ENCODE results near the gene SLC17A7.

Gene SLC17A7

GRCh38 chr19:49441210-49441959 is at the start of gene SLC17A7:
TSS of gene SLC17A7 (minus strand) at chr19:49441527. CDS start at chr19:49441379, 148 bp downstream.
- no peaks in the 10 kb centered on the region for H3K9me3 Mint-ChIP-seq
- H3K36me3 Mint-ChIP-seq (ENCODE audit: low read depth): peaks cover 5% of the 10 kb centered on the region
- H3K27ac Mint-ChIP-seq: peak within 1 kb of the TSS; percentile 34
- peaks cover 59% of the 10 kb centered on the region for H3K27me3 Mint-ChIP-seq
- peak within 1 kb of the TSS; percentile 76 for H3K4me3 Mint-ChIP-seq
- H3K4me1 Mint-ChIP-seq (ENCODE audit: low read depth): peaks cover 38% of the 10 kb centered on the region

GRCh38 chr19:49490287-49491029 is 49.1 kb upstream of the SLC17A7 start:
- Mint-ChIP-seq H3K36me3 (ENCODE audit: low read depth) (peaks cover 69% of the 10 kb centered on the region), H3K27ac (peak overlapping the region; percentile 100), H3K4me1 (ENCODE audit: low read depth) (peaks cover 66% of the 10 kb centered on the region), H3K4me3 (peak overlapping the region; percentile 100), H3K27me3 (peaks cover 6% of the 10 kb centered on the region), H3K9me3 (no peaks in the 10 kb centered on the region)

GRCh38 chr19:49489601-49490167 is 48.4 kb upstream of the SLC17A7 start:
- H3K27ac Mint-ChIP-seq: peak overlapping the region; percentile 100
- H3K36me3 Mint-ChIP-seq (ENCODE audit: low read depth): peaks cover 70% of the 10 kb centered on the region
- H3K4me1 Mint-ChIP-seq (ENCODE audit: low read depth): peaks cover 61% of the 10 kb centered on the region

GRCh38 chr19:49488863-49489537 is 47.7 kb upstream of the SLC17A7 start:
- peaks cover 70% of the 10 kb centered on the region for H3K36me3 Mint-ChIP-seq (ENCODE audit: low read depth)
- H3K27ac Mint-ChIP-seq: peak overlapping the region; percentile 100
- no peaks in the 10 kb centered on the region for H3K9me3 Mint-ChIP-seq
- peaks cover 6% of the 10 kb centered on the region for H3K27me3 Mint-ChIP-seq
- H3K4me1 Mint-ChIP-seq (ENCODE audit: low read depth): peaks cover 61% of the 10 kb centered on the region
- peak overlapping the region; percentile 100 for H3K4me3 Mint-ChIP-seq

More at GRCh38 chr19:49489601-49490167, 48.4 kb upstream of the SLC17A7 start:
- Mint-ChIP-seq H3K27me3 (peaks cover 6% of the 10 kb centered on the region), H3K4me3 (peak overlapping the region; percentile 100), H3K9me3 (no peaks in the 10 kb centered on the region)

GRCh38 chr19:49488046-49488862 is 46.9 kb upstream of the SLC17A7 start:
- Mint-ChIP-seq H3K4me3 (peak overlapping the region; percentile 100), H3K9me3 (no peaks in the 10 kb centered on the region), H3K27ac (peak overlapping the region; percentile 100), H3K36me3 (ENCODE audit: low read depth) (peaks cover 75% of the 10 kb centered on the region), H3K4me1 (ENCODE audit: low read depth) (peaks cover 63% of the 10 kb centered on the region), H3K27me3 (peaks cover 6% of the 10 kb centered on the region)

GRCh38 chr19:49487277-49488045 is 46.1 kb upstream of the SLC17A7 start, which contains the start of gene RPL13A:
TSS of gene RPL13A (plus strand) at chr19:49487608. CDS start at chr19:49487630, 22 bp downstream.
- Mint-ChIP-seq H3K36me3 (ENCODE audit: low read depth) (peaks cover 69% of the 10 kb centered on the region), H3K4me3 (peak within 1 kb of the TSS; percentile 100), H3K27ac (peak within 1 kb of the TSS; percentile 100), H3K27me3 (peaks cover 6% of the 10 kb centered on the region), H3K9me3 (no peaks in the 10 kb centered on the region), H3K4me1 (ENCODE audit: low read depth) (peaks cover 57% of the 10 kb centered on the region)

- H3K27me3 Mint-ChIP-seq: peaks cover 6% of the 10 kb centered on the region
- no peaks in the 10 kb centered on the region for H3K9me3 Mint-ChIP-seq
- H3K4me1 Mint-ChIP-seq (ENCODE audit: low read depth): peaks cover 51% of the 10 kb centered on the region
- peaks cover 63% of the 10 kb centered on the region for H3K36me3 Mint-ChIP-seq (ENCODE audit: low read depth)
- H3K4me3 Mint-ChIP-seq: peak overlapping the region; percentile 100
- H3K27ac Mint-ChIP-seq: peak overlapping the region; percentile 100
Observed at GRCh38 chr19:49486710-49487276, 45.5 kb upstream of the SLC17A7 start.

- H3K27ac Mint-ChIP-seq: peak overlapping the region; percentile 87
- peak overlapping the region; percentile 100 for H3K4me3 Mint-ChIP-seq
- peaks cover 6% of the 10 kb centered on the region for H3K27me3 Mint-ChIP-seq
- H3K36me3 Mint-ChIP-seq (ENCODE audit: low read depth): peaks cover 58% of the 10 kb centered on the region
- H3K9me3 Mint-ChIP-seq: no peaks in the 10 kb centered on the region
- H3K4me1 Mint-ChIP-seq (ENCODE audit: low read depth): peaks cover 46% of the 10 kb centered on the region
Observed at GRCh38 chr19:49486232-49486631, 44.9 kb upstream of the SLC17A7 start.

- Mint-ChIP-seq H3K27me3 (no peaks in the 10 kb centered on the region), H3K4me3 (no peak overlapping the region), H3K36me3 (ENCODE audit: low read depth) (peaks cover 27% of the 10 kb centered on the region), H3K27ac (peak overlapping the region; percentile 49), H3K9me3 (no peaks in the 10 kb centered on the region), H3K4me1 (ENCODE audit: low read depth) (peaks cover 16% of the 10 kb centered on the region)
Observed at GRCh38 chr19:49481020-49481683, 39.8 kb upstream of the SLC17A7 start.

- Mint-ChIP-seq H3K27ac (no peak overlapping the region), H3K4me3 (no peak overlapping the region), H3K9me3 (no peaks in the 10 kb centered on the region), H3K27me3 (no peaks in the 10 kb centered on the region), H3K4me1 (ENCODE audit: low read depth) (peaks cover 26% of the 10 kb centered on the region), H3K36me3 (ENCODE audit: low read depth) (peaks cover 20% of the 10 kb centered on the region)
Observed at GRCh38 chr19:49479975-49480628, 38.8 kb upstream of the SLC17A7 start.

GRCh38 chr19:49475995-49476880 is 34.9 kb upstream of the SLC17A7 start:
- Mint-ChIP-seq H3K27ac (peak overlapping the region; percentile 89), H3K9me3 (no peaks in the 10 kb centered on the region), H3K27me3 (no peaks in the 10 kb centered on the region), H3K4me1 (ENCODE audit: low read depth) (peaks cover 52% of the 10 kb centered on the region), H3K36me3 (ENCODE audit: low read depth) (peaks cover 13% of the 10 kb centered on the region), H3K4me3 (peak overlapping the region; percentile 86)
